Measurements from ENCODE around the gene ARHGEF38. TPM values are rescaled to one million over a fixed set of nuclear protein-coding genes. Genes with fewer than 3 reads are reported as not detected.

Gene ARHGEF38
- total RNA-seq, 1 donor, result not detected

DNA sequence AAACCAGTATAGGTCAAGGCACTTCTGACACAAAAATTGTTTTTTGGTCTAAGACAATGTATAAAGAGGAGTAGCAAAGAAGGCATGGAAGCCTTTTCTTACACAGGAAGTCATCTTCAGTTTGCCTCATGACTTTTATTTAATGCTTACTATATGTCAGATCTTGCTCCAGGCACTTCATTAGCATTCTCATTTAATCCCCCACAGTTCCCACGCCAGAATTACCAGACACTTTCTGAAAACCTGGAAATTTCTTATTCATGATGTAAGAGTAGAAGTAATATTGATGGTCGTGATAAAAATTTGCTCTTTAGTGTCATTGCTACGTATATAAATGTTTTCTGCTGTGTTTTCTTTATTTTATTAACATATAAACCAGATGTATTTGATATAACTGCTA, 39.2 kb downstream of the ARHGEF38 start:
- TF ChIP-seq, protein P1, sequence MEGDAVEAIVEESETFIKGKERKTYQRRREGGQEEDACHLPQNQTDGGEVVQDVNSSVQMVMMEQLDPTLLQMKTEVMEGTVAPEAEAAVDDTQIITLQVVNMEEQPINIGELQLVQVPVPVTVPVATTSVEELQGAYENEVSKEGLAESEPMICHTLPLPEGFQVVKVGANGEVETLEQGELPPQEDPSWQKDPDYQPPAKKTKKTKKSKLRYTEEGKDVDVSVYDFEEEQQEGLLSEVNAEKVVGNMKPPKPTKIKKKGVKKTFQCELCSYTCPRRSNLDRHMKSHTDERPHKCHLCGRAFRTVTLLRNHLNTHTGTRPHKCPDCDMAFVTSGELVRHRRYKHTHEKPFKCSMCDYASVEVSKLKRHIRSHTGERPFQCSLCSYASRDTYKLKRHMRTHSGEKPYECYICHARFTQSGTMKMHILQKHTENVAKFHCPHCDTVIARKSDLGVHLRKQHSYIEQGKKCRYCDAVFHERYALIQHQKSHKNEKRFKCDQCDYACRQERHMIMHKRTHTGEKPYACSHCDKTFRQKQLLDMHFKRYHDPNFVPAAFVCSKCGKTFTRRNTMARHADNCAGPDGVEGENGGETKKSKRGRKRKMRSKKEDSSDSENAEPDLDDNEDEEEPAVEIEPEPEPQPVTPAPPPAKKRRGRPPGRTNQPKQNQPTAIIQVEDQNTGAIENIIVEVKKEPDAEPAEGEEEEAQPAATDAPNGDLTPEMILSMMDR (IDR thresholded peaks at IDR 0.05; ENCODE audit: extremely low read depth, low read depth, low read length), result no peak
- no peaks in the 10 kb centered on the region for H3K4me1 ChIP-seq (ENCODE audit: insufficient read depth, low read length)

DNA sequence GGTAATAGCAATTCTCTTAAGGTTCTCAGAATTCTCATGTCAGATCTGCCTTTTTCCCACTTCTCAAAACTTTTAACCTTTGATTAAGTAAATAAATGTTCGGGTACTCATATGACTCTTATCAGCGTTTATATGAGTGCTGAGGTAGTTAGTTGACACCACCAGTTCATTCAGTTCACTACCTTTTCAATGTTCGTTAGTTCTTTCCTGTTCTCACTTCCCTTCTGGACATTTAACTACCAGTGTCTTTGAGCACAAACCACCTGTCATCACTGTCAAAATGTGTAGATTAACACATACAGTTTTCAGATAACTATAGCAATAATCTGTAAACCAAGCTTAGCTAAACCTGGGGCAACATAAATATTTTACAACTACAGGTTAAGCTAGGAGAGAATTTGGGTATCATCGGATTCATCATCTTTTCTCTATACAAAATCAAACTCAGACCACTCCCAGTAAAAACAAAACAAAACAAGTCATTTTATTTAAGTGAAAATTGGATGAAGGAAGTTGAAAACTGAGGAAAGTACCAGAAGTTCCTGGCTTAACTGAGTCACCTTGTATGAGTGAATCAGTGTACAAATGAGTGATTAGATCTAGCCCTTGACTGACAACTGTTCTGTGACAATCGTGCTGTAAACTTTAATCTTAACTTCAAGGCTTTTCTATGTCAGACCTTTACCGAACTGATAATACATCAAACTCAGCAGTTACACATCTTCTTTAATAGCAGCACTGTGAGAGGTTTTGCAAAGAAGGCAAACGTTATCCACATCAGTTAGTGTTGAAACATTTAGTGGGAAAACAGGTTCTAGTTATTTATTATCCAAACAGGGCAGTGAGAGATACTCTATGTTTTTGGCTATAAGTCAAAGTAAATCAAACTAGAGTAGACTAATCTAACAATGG, 41.9 kb downstream of the ARHGEF38 start:
- H4K20me1 ChIP-seq (ENCODE audit: insufficient read depth, low read length), result no peaks in the 10 kb centered on the region
- no peak overlapping the region for H3K4me3 ChIP-seq (ENCODE audit: insufficient read depth, low read length)
- no peaks in the 10 kb centered on the region for H3K4me1 ChIP-seq (ENCODE audit: insufficient read depth, low read length)
- peaks cover 2% of the 10 kb centered on the region for H3K27me3 ChIP-seq (ENCODE audit: insufficient read depth, low read length)
- H3K9me3 ChIP-seq (ENCODE audit: low read depth, low read length), result no peaks in the 10 kb centered on the region
- DNase-seq (ENCODE audit: insufficient read length, low spot score, missing footprints), result no peak
- no peak overlapping the region for H3K4me2 ChIP-seq (ENCODE audit: insufficient read depth, low read length)
- TF ChIP-seq, protein P1 (IDR thresholded peaks at IDR 0.05; ENCODE audit: extremely low read depth, low read depth, low read length), result no peak
- H3K36me3 ChIP-seq (ENCODE audit: insufficient read depth, low read length), result no peaks in the 10 kb centered on the region
- no peak overlapping the region for H2AFZ ChIP-seq (ENCODE audit: low read length)
- H3K27ac ChIP-seq (ENCODE audit: low read depth, low read length), result no peak overlapping the region
- no peaks in the 10 kb centered on the region for H3K79me2 ChIP-seq (ENCODE audit: insufficient read depth, low read length)

More for the DNA sequence above, 39.2 kb downstream of the ARHGEF38 start:
- Histone ChIP-seq H3K4me3 (ENCODE audit: insufficient read depth, low read length) (no peak overlapping the region), H3K9me3 (ENCODE audit: low read depth, low read length) (no peaks in the 10 kb centered on the region), H2AFZ (ENCODE audit: low read length) (no peak overlapping the region), H3K79me2 (ENCODE audit: insufficient read depth, low read length) (no peaks in the 10 kb centered on the region), H3K36me3 (ENCODE audit: insufficient read depth, low read length) (no peaks in the 10 kb centered on the region), H3K27me3 (ENCODE audit: insufficient read depth, low read length) (peaks cover 3% of the 10 kb centered on the region), H3K27ac (ENCODE audit: low read depth, low read length) (no peak overlapping the region), H3K4me2 (ENCODE audit: insufficient read depth, low read length) (no peak overlapping the region), H4K20me1 (ENCODE audit: insufficient read depth, low read length) (no peaks in the 10 kb centered on the region)
- no peak for DNase-seq (ENCODE audit: insufficient read length, low spot score, missing footprints)

DNA sequence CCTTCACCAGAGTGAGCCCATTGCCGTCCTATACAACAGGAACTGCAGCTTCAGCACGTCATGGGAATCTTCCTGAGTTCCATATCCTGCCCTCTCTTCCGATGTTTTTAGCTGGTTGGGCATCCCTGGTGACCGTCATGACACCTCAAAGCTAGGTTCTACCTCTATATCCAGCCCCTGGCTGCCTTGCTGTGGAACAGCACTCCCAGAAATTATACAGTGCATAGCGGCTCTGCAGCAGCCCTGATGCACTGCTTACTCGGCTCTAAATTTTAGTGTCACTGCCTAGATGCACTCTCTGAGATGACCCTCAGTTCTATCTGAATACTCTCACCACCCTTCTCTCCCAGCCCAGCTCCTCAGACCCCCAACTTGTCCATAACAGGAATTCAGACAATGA, 44.3 kb downstream of the ARHGEF38 start:
- no peak overlapping the region for H3K27ac ChIP-seq (ENCODE audit: low read depth, low read length)
- no peak overlapping the region for H3K4me2 ChIP-seq (ENCODE audit: insufficient read depth, low read length)
- no peak for DNase-seq (ENCODE audit: insufficient read length, low spot score, missing footprints)

DNA sequence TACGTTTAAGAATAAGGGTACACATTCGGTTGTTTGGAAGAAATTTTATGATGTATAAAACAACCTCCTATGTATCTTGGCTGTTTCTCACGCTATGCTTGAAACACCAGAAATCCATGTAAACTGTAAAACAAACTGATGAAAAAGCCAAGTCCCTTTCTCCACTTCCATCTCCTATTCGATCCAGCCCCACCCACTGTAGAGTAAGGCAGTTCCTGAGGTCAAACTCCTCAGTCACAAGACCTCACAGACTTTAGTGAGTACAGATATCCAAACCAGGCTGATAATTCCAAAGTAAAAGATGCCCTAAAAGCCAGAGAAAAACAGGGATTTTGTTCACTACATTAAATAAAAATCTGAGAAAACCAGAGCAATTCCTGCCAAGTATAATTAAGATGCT, 45.6 kb downstream of the ARHGEF38 start:
- H3K79me2 ChIP-seq (ENCODE audit: insufficient read depth, low read length), result no peaks in the 10 kb centered on the region
- H4K20me1 ChIP-seq (ENCODE audit: insufficient read depth, low read length), result no peaks in the 10 kb centered on the region
- no peak overlapping the region for H3K4me3 ChIP-seq (ENCODE audit: insufficient read depth, low read length)
- DNase-seq (ENCODE audit: insufficient read length, low spot score, missing footprints), result no peak
- TF ChIP-seq, protein P1 (IDR thresholded peaks at IDR 0.05; ENCODE audit: extremely low read depth, low read depth, low read length), result no peak
- H3K36me3 ChIP-seq (ENCODE audit: insufficient read depth, low read length), result no peaks in the 10 kb centered on the region
- no peak overlapping the region for H3K4me2 ChIP-seq (ENCODE audit: insufficient read depth, low read length)
- no peaks in the 10 kb centered on the region for H3K27me3 ChIP-seq (ENCODE audit: insufficient read depth, low read length)
- no peak overlapping the region for H2AFZ ChIP-seq (ENCODE audit: low read length)
- H3K4me1 ChIP-seq (ENCODE audit: insufficient read depth, low read length), result no peaks in the 10 kb centered on the region
- H3K9me3 ChIP-seq (ENCODE audit: low read depth, low read length), result no peaks in the 10 kb centered on the region
- H3K27ac ChIP-seq (ENCODE audit: low read depth, low read length), result no peak overlapping the region

More for the DNA sequence above, 44.3 kb downstream of the ARHGEF38 start:
- no peaks in the 10 kb centered on the region for H3K9me3 ChIP-seq (ENCODE audit: low read depth, low read length)
- H3K79me2 ChIP-seq (ENCODE audit: insufficient read depth, low read length), result no peaks in the 10 kb centered on the region
- no peak overlapping the region for H2AFZ ChIP-seq (ENCODE audit: low read length)
- TF ChIP-seq, protein P1 (IDR thresholded peaks at IDR 0.05; ENCODE audit: extremely low read depth, low read depth, low read length), result no peak
- H4K20me1 ChIP-seq (ENCODE audit: insufficient read depth, low read length), result no peaks in the 10 kb centered on the region
- H3K4me1 ChIP-seq (ENCODE audit: insufficient read depth, low read length), result no peaks in the 10 kb centered on the region
- no peak overlapping the region for H3K4me3 ChIP-seq (ENCODE audit: insufficient read depth, low read length)
- H3K36me3 ChIP-seq (ENCODE audit: insufficient read depth, low read length), result no peaks in the 10 kb centered on the region
- H3K27me3 ChIP-seq (ENCODE audit: insufficient read depth, low read length), result no peaks in the 10 kb centered on the region
